Liver (tissue), 3 donors: ENCODE results near the gene SPEN.

ENCODE experiments used
- RXRA ChIP-seq, 2 donors: IDR thresholded peaks; 2 replicates each; pipeline ENCODE4 v1.6.1; 2017 to 2018; ENCODE audit warnings: antibody characterized with exemption in 2 of 2, mild to moderate bottlenecking in 1 of 2
- YY1 ChIP-seq: IDR thresholded peaks from 2 replicates; pipeline ENCODE4 v1.6.1; 2016; ENCODE audit warnings: antibody characterized with exemption, mild to moderate bottlenecking
- TF ChIP-seq, protein P1 (sequence below): fragments of 150-350 bp; IDR thresholded peaks from 2 replicates; pipeline ENCODE4 v1.5.1; 2017; ENCODE audit warnings: improper control_type of control experiment, low read depth, low read length; ENCODE audit not compliant: missing input control
- TF ChIP-seq, protein P2 (sequence below): IDR thresholded peaks from 2 replicates; pipeline ENCODE4 v1.6.1; 2016; ENCODE audit warnings: antibody characterized with exemption
- TF ChIP-seq, protein P3 (sequence below): IDR thresholded peaks from 2 replicates; pipeline ENCODE4 v1.6.1; 2016; ENCODE audit warnings: antibody characterized with exemption
- donor health status: healthy.
- donor health status: healthy.

DNA sequence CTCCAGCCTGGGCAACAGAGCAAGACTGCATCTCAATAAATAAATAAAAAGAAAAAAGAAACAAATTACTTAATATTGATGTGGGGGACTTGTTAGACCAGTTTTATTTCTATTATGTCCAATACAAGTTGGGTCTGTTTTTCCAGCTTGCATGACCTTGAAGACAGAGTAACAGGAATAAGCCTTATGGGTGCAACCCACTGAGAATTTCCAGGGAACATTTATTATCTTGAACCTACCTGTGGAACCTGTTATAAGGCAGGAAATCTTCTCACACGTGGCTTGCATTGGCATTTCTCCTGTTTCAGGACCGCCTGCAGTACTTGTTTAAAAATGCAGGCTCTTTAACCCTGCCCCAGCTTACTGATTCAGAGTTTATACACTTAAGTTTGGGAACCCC is 64.4 kb downstream of the SPEN start:
- TF ChIP-seq, protein P1, sequence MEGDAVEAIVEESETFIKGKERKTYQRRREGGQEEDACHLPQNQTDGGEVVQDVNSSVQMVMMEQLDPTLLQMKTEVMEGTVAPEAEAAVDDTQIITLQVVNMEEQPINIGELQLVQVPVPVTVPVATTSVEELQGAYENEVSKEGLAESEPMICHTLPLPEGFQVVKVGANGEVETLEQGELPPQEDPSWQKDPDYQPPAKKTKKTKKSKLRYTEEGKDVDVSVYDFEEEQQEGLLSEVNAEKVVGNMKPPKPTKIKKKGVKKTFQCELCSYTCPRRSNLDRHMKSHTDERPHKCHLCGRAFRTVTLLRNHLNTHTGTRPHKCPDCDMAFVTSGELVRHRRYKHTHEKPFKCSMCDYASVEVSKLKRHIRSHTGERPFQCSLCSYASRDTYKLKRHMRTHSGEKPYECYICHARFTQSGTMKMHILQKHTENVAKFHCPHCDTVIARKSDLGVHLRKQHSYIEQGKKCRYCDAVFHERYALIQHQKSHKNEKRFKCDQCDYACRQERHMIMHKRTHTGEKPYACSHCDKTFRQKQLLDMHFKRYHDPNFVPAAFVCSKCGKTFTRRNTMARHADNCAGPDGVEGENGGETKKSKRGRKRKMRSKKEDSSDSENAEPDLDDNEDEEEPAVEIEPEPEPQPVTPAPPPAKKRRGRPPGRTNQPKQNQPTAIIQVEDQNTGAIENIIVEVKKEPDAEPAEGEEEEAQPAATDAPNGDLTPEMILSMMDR: no peak
- TF ChIP-seq, protein P2, sequence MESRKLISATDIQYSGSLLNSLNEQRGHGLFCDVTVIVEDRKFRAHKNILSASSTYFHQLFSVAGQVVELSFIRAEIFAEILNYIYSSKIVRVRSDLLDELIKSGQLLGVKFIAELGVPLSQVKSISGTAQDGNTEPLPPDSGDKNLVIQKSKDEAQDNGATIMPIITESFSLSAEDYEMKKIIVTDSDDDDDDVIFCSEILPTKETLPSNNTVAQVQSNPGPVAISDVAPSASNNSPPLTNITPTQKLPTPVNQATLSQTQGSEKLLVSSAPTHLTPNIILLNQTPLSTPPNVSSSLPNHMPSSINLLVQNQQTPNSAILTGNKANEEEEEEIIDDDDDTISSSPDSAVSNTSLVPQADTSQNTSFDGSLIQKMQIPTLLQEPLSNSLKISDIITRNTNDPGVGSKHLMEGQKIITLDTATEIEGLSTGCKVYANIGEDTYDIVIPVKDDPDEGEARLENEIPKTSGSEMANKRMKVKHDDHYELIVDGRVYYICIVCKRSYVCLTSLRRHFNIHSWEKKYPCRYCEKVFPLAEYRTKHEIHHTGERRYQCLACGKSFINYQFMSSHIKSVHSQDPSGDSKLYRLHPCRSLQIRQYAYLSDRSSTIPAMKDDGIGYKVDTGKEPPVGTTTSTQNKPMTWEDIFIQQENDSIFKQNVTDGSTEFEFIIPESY: no peak
- TF ChIP-seq RXRA (IDR thresholded peaks at IDR 0.05) (no peak), YY1 (no peak)
- TF ChIP-seq, protein P3, sequence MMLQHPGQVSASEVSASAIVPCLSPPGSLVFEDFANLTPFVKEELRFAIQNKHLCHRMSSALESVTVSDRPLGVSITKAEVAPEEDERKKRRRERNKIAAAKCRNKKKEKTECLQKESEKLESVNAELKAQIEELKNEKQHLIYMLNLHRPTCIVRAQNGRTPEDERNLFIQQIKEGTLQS: no peak
